Natural killer cell (primary cell): ENCODE data around the gene EYA4. TPM values are rescaled to one million over a fixed set of nuclear protein-coding genes. Genes with fewer than 3 reads are reported as not detected.

ENCODE experiments used
- ATAC-seq, 3 donors: fragments of 150-1000 bp in 2 of 3; fragments of 200-7000 bp in 1 of 3; cut with Tn5 transposase; 1 replicate in 1 of 3; 2 replicates in 2 of 3; pipeline ENCODE4 v1.10.0; 2021; ENCODE audit warnings: mild to moderate bottlenecking in 2 of 3, moderate library complexity in 2 of 3
- DNase-seq, 2 donors: peaks; one replicate each; pipeline versions ENCODE4 v3.0.0 to v3.0.0-alpha.2; 2013 to 2021; ENCODE audit warnings: mixed read lengths in 1 of 2
- H3K27ac ChIP-seq: one replicate; pipeline ENCODE4 v1.5.1; 2013; ENCODE audit warnings: mild to moderate bottlenecking, low read length
- H3K27me3 ChIP-seq: one replicate; pipeline ENCODE4 v1.6.1; 2013; ENCODE audit warnings: low read length; ENCODE audit not compliant: control insufficient read depth, insufficient read depth
- H3K36me3 ChIP-seq: one replicate; pipeline ENCODE4 v1.6.1; 2013; ENCODE audit warnings: low read length; ENCODE audit not compliant: control insufficient read depth, insufficient read depth
- H3K4me1 ChIP-seq: one replicate; pipeline ENCODE4 v1.6.1; 2013; ENCODE audit warnings: low read length; ENCODE audit not compliant: control insufficient read depth, insufficient read depth
- H3K4me3 ChIP-seq: one replicate; pipeline ENCODE4 v1.5.1; 2013; ENCODE audit warnings: low read length
- H3K9me3 ChIP-seq: one replicate; pipeline ENCODE4 v1.6.1; 2013; ENCODE audit warnings: low read length; ENCODE audit not compliant: control insufficient read depth, insufficient read depth
- H3K27ac Mint-ChIP-seq, 2 donors: one replicate each; pipeline ENCODE4 v1.8.0; 2022; ENCODE audit warnings: mild to moderate bottlenecking in 2 of 2, mixed read lengths in 2 of 2, moderate library complexity in 1 of 2
- H3K27me3 Mint-ChIP-seq, 2 donors: one replicate each; pipeline ENCODE4 v1.8.0; 2022; ENCODE audit warnings: low read depth in 2 of 2, mixed read lengths in 2 of 2
- H3K36me3 Mint-ChIP-seq: one replicate; pipeline ENCODE4 v1.8.0; 2022; ENCODE audit warnings: mixed read lengths
- H3K4me1 Mint-ChIP-seq, 2 donors: one replicate each; pipeline ENCODE4 v1.8.0; 2022; ENCODE audit warnings: mixed read lengths in 2 of 2
- H3K4me3 Mint-ChIP-seq: one replicate; pipeline ENCODE4 v1.8.0; 2022; ENCODE audit warnings: mild to moderate bottlenecking, moderate library complexity, mixed read lengths
- H3K9me3 Mint-ChIP-seq, 2 donors: one replicate each; pipeline ENCODE4 v1.8.0; 2022; ENCODE audit warnings: mixed read lengths in 2 of 2
- WGBS: methylation state at CpG from one replicate; pipeline ENCODE4 v1.1.7; 2013; ENCODE audit warnings: missing lambda C conversion rate; ENCODE audit not compliant: insufficient coverage; 5-methylcytosine and 5-hydroxymethylcytosine counted together
- intact Hi-C: fragments of 100-400 bp; cut with micrococcal nuclease; formaldehyde crosslinking; loops from one replicate; pipeline ENCODE4 v1.14.2; 2022
- total RNA-seq, 4 donors: library from RNA; stranded (reverse); fragments of 120-200 nt in 1 of 4; gene quantifications; one replicate each; pipeline versions ENCODE4 v1.2.3 to v1.2.4, GENCODE V29; 2013 to 2022
- TF ChIP-seq, protein P1 (sequence below): fragments of 200-600 bp; IDR thresholded peaks from one replicate; pipeline ENCODE4 v1.8.0; 2022; ENCODE audit warnings: antibody characterized with exemption

Gene EYA4
- total RNA-seq, 3 donors from 2014 or later (not counting 1 experiment from before 2014, with no cell fraction given): not detected

DNA sequence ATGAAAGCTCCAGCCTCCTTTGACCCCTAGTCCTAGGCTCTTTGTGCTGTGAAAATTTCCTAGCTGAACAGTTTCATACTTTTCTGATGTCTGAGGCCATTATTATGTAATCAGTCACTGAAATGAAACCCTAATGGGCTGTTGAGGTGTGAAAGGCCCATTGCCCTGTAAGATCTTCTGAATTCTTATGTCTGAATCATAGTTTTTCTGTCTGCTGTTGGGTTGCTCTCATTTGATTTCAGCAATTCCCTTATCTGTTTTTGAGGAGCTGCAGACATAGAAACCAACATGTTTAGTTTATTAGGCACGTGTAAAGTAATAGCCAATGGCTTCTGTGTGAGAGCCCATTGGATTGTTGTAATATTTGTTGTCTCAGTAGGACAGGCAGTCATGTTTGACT lies 118.1 kb downstream of the EYA4 start:
- TF ChIP-seq, protein P1, sequence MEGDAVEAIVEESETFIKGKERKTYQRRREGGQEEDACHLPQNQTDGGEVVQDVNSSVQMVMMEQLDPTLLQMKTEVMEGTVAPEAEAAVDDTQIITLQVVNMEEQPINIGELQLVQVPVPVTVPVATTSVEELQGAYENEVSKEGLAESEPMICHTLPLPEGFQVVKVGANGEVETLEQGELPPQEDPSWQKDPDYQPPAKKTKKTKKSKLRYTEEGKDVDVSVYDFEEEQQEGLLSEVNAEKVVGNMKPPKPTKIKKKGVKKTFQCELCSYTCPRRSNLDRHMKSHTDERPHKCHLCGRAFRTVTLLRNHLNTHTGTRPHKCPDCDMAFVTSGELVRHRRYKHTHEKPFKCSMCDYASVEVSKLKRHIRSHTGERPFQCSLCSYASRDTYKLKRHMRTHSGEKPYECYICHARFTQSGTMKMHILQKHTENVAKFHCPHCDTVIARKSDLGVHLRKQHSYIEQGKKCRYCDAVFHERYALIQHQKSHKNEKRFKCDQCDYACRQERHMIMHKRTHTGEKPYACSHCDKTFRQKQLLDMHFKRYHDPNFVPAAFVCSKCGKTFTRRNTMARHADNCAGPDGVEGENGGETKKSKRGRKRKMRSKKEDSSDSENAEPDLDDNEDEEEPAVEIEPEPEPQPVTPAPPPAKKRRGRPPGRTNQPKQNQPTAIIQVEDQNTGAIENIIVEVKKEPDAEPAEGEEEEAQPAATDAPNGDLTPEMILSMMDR: no peak
- no peaks in the 10 kb centered on the region for H3K27me3 Mint-ChIP-seq
- no peak overlapping the region for H3K27ac ChIP-seq
- H3K4me3 Mint-ChIP-seq: no peak overlapping the region
- 71% methylated on average over 1 of the region's 1 CpG for WGBS
- H3K27ac Mint-ChIP-seq: no peak overlapping the region
- H3K4me1 ChIP-seq: no peaks in the 10 kb centered on the region
- no peak overlapping the region for H3K4me3 ChIP-seq
- no peaks in the 10 kb centered on the region for H3K9me3 ChIP-seq
- no peaks in the 10 kb centered on the region for H3K27me3 ChIP-seq
- intact Hi-C loops: no loop called here
- H3K36me3 Mint-ChIP-seq: no peaks in the 10 kb centered on the region
- peaks cover 5 to 8% of the 10 kb centered on the region in 2 donors for H3K9me3 Mint-ChIP-seq
- no peak for DNase-seq
- no peak for ATAC-seq
- no peaks in the 10 kb centered on the region for H3K36me3 ChIP-seq
- H3K4me1 Mint-ChIP-seq: no peaks in the 10 kb centered on the region

DNA sequence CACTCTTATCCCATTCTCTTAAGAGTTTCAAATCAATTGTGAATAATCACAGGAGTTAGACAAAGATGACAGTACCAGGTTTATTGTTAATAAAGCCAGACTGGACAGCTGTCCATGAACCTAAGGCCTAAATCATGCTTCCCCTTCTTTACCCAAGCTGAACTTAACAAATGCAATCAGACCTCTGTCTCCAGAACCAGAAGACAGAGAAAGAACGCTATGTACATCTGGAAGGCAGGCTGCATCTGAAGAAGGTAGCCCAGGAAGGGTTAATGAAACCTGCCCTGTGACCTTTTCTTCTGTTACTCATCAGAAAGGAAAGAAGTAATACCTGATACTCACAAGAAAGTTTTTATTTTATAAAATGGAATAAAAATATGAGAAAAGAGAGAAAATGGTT lies 118.6 kb downstream of the EYA4 start:
- Mint-ChIP-seq H3K4me1 (no peaks in the 10 kb centered on the region), H3K27me3 (no peaks in the 10 kb centered on the region), H3K9me3 (peaks cover 5 to 8% of the 10 kb centered on the region in 2 donors), H3K4me3 (no peak overlapping the region), H3K36me3 (no peaks in the 10 kb centered on the region), H3K27ac (no peak overlapping the region)
- Histone ChIP-seq H3K27me3 (no peaks in the 10 kb centered on the region), H3K36me3 (no peaks in the 10 kb centered on the region), H3K4me3 (no peak overlapping the region), H3K9me3 (no peaks in the 10 kb centered on the region), H3K4me1 (no peaks in the 10 kb centered on the region), H3K27ac (no peak overlapping the region)
- TF ChIP-seq, protein P1: no peak
- intact Hi-C loops: no loop called here
- ATAC-seq (no peak), DNase-seq (no peak)
- 83% methylated on average over 1 of the region's 1 CpG for WGBS

- 91% methylated on average over 5 of the region's 5 CpGs for WGBS
- ATAC-seq: no peak
- H3K9me3 Mint-ChIP-seq: peaks cover 5 to 8% of the 10 kb centered on the region in 2 donors
- TF ChIP-seq, protein P1: no peak
- no peaks in the 10 kb centered on the region for H3K27me3 Mint-ChIP-seq
- H3K27ac Mint-ChIP-seq: no peak overlapping the region
- Histone ChIP-seq H3K4me1 (no peaks in the 10 kb centered on the region), H3K36me3 (no peaks in the 10 kb centered on the region), H3K4me3 (no peak overlapping the region), H3K27ac (no peak overlapping the region), H3K9me3 (no peaks in the 10 kb centered on the region), H3K27me3 (no peaks in the 10 kb centered on the region)
- no peak for DNase-seq
- intact Hi-C loops: no loop called here
- H3K4me3 Mint-ChIP-seq: no peak overlapping the region
- no peaks in the 10 kb centered on the region for H3K36me3 Mint-ChIP-seq
- no peaks in the 10 kb centered on the region for H3K4me1 Mint-ChIP-seq
Measured at GRCh38 chr6:133360194-133360593, 119.0 kb downstream of the EYA4 start.

- Mint-ChIP-seq H3K36me3 (no peaks in the 10 kb centered on the region), H3K4me3 (no peak overlapping the region), H3K9me3 (peaks cover 7 to 11% of the 10 kb centered on the region in 2 donors), H3K27me3 (no peaks in the 10 kb centered on the region), H3K4me1 (no peaks in the 10 kb centered on the region), H3K27ac (no peak overlapping the region)
- no peak for DNase-seq
- ATAC-seq: no peak
- H3K36me3 ChIP-seq: no peaks in the 10 kb centered on the region
- no peaks in the 10 kb centered on the region for H3K27me3 ChIP-seq
- H3K9me3 ChIP-seq: no peaks in the 10 kb centered on the region
- TF ChIP-seq, protein P1: no peak
- H3K27ac ChIP-seq: no peak overlapping the region
- intact Hi-C loops: no loop called here
- no peaks in the 10 kb centered on the region for H3K4me1 ChIP-seq
- no peak overlapping the region for H3K4me3 ChIP-seq
- WGBS: 87% methylated on average over 4 of the region's 4 CpGs
Measured at GRCh38 chr6:133362813-133363212, 121.7 kb downstream of the EYA4 start.
